GM18861 (cell line): ENCODE data around the gene C6orf89.
"Not testable (repeated sequence)": the region's sequence is repeated elsewhere in the genome, so short reads cannot be mapped to it uniquely, and the experiment has no call there.

ENCODE experiments used
- ATAC-seq: cut with Tn5 transposase; IDR thresholded peaks from one replicate; pipeline ENCODE4 v1.9.1; 2021; ENCODE audit not compliant: unreplicated experiment

Gene C6orf89

GRCh38 chr6:36945301-36945700 is 59.5 kb downstream of the C6orf89 start:
- no peak for ATAC-seq

GRCh38 chr6:36946526-36946925 is 60.8 kb downstream of the C6orf89 start:
- ATAC-seq: no peak

- no peak for ATAC-seq
Observed at GRCh38 chr6:36947570-36948351, 62.0 kb downstream of the C6orf89 start.

- not testable (repeated sequence) for ATAC-seq
Observed at GRCh38 chr6:36949076-36949475, 63.3 kb downstream of the C6orf89 start.

GRCh38 chr6:36949636-36950035 is 63.9 kb downstream of the C6orf89 start:
- ATAC-seq: no peak

GRCh38 chr6:36953931-36954261 is 68.1 kb downstream of the C6orf89 start:
- no peak for ATAC-seq

GRCh38 chr6:36954262-36954931 is 68.6 kb downstream of the C6orf89 start, which contains the start of gene PI16:
Gene PI16 (plus strand): TSS chr6:36954738. CDS start chr6:36954761, 23 bp downstream.
- ATAC-seq: no peak

GRCh38 chr6:36955136-36955535 is 69.4 kb downstream of the C6orf89 start:
- no peak for ATAC-seq

GRCh38 chr6:36955671-36956445 is 70.1 kb downstream of the C6orf89 start:
- no peak for ATAC-seq

- no peak for ATAC-seq
Observed at GRCh38 chr6:36956446-36956820, 70.7 kb downstream of the C6orf89 start.

GRCh38 chr6:36957773-36958271 is 72.1 kb downstream of the C6orf89 start:
- ATAC-seq: no peak

GRCh38 chr6:36958775-36959554 is 73.2 kb downstream of the C6orf89 start:
- ATAC-seq: no peak

GRCh38 chr6:36959555-36960250 is 74.0 kb downstream of the C6orf89 start:
- ATAC-seq: no peak

- ATAC-seq: no peak
Observed at GRCh38 chr6:36961441-36962435, 76.0 kb downstream of the C6orf89 start.

GRCh38 chr6:36962874-36963273 is 77.1 kb downstream of the C6orf89 start:
- ATAC-seq: no peak

GRCh38 chr6:36963451-36964290 is 77.9 kb downstream of the C6orf89 start:
- ATAC-seq: no peak

GRCh38 chr6:36964349-36964748 is 78.6 kb downstream of the C6orf89 start:
- ATAC-seq: no peak

GRCh38 chr6:36964908-36965307 is 79.2 kb downstream of the C6orf89 start:
- no peak for ATAC-seq
